ENCODE measurements around the gene ITCH. TPM values are rescaled to one million over a fixed set of nuclear protein-coding genes. Genes with fewer than 3 reads are reported as not detected.

The ITCH gene
- total and polyA plus RNA-seq, 9 of the 15 experiments (the other 6 are each of a cell fraction or from before 2014, with no cell fraction given), result 7.5 to 53.0 (median 22.9) TPM

DNA sequence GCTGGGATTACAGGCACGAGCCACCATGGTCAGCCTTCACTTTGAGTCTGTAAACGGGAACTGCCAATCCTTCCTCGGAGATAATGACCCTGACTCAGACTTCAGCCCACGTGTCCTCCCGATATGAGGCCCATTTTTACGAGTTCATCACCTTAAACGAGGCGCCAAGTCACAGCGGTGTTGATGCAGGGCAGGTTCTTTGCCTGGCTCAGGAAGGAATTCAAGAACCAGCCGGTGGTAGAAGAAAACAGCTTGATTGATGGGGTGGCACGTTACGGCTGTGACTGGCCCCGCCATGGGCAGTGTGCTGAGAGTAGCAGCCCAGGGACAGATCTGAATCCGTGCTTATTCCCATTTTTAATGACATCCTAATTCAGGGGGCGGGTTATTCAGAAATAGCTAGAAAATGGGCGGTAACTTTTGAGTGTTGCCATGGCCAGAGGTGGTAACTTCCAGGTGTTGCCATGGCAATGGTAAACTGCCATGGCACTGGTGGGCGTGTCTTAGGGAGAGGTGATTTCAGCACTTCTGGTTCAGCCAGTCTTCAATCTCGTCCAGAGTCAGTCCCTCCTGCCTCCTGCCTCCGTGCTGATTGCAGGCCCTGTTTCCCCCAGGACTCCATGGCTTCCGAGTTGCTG is 186.3 kb downstream of the ITCH start (continued):
- TF ChIP-seq, protein P1, sequence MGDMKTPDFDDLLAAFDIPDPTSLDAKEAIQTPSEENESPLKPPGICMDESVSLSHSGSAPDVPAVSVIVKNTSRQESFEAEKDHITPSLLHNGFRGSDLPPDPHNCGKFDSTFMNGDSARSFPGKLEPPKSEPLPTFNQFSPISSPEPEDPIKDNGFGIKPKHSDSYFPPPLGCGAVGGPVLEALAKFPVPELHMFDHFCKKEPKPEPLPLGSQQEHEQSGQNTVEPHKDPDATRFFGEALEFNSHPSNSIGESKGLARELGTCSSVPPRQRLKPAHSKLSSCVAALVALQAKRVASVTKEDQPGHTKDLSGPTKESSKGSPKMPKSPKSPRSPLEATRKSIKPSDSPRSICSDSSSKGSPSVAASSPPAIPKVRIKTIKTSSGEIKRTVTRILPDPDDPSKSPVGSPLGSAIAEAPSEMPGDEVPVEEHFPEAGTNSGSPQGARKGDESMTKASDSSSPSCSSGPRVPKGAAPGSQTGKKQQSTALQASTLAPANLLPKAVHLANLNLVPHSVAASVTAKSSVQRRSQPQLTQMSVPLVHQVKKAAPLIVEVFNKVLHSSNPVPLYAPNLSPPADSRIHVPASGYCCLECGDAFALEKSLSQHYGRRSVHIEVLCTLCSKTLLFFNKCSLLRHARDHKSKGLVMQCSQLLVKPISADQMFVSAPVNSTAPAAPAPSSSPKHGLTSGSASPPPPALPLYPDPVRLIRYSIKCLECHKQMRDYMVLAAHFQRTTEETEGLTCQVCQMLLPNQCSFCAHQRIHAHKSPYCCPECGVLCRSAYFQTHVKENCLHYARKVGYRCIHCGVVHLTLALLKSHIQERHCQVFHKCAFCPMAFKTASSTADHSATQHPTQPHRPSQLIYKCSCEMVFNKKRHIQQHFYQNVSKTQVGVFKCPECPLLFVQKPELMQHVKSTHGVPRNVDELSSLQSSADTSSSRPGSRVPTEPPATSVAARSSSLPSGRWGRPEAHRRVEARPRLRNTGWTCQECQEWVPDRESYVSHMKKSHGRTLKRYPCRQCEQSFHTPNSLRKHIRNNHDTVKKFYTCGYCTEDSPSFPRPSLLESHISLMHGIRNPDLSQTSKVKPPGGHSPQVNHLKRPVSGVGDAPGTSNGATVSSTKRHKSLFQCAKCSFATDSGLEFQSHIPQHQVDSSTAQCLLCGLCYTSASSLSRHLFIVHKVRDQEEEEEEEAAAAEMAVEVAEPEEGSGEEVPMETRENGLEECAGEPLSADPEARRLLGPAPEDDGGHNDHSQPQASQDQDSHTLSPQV (IDR thresholded peaks at IDR 0.05), result peak; percentile 58; the same call in 1 of the 2 replicates
- TF ChIP-seq SOX6 (IDR thresholded peaks at IDR 0.05), result 0 out of 2 replicates have a peak, but pooled peaks have one; percentile 24
- TF ChIP-seq MYNN (IDR thresholded peaks at IDR 0.05), result 0 out of 2 replicates have a peak, but pooled peaks have one; percentile 21
- TF ChIP-seq MYNN (CRISPR knock-in tag; IDR thresholded peaks at IDR 0.05), result no peak
- TF ChIP-seq, protein P2, sequence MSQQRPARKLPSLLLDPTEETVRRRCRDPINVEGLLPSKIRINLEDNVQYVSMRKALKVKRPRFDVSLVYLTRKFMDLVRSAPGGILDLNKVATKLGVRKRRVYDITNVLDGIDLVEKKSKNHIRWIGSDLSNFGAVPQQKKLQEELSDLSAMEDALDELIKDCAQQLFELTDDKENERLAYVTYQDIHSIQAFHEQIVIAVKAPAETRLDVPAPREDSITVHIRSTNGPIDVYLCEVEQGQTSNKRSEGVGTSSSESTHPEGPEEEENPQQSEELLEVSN (IDR thresholded peaks at IDR 0.05; ENCODE audit: borderline replicate concordance in 1 of 2, extremely low read depth in 1 of 2, insufficient read depth in 1 of 2, insufficient read length in 1 of 2, low read depth in 1 of 2, low read length in 1 of 2, poor library complexity in 1 of 2, severe bottlenecking in 1 of 2), result peak; percentile 60 to 74
- TF ChIP-seq SP1 (CRISPR knock-in tag; IDR thresholded peaks at IDR 0.05), result 0 out of 2 replicates have a peak, but pooled peaks have one; percentile 43
- peak; percentile 58 for TF ChIP-seq SMARCA4 (IDR thresholded peaks at IDR 0.05)
- TF ChIP-seq NFE2 (IDR thresholded peaks at IDR 0.05; ENCODE audit: low read depth), result peak; percentile 51; the same call in 1 of the 2 replicates
- no peak for TF ChIP-seq ZNF668 (CRISPR knock-in tag; IDR thresholded peaks at IDR 0.05)
- TF ChIP-seq L3MBTL2 (IDR thresholded peaks at IDR 0.05), result peak; percentile 98
- no peak for TF ChIP-seq SRSF1 (IDR thresholded peaks at IDR 0.05; ENCODE audit: low read depth, low read length)
- TF ChIP-seq MYBL2 (IDR thresholded peaks at IDR 0.05; ENCODE audit: low read depth), result no peak
- TF ChIP-seq MYBL2 (CRISPR knock-in tag; IDR thresholded peaks at IDR 0.05; ENCODE audit: borderline replicate concordance), result no peak
- TF ChIP-seq FOSL1 (tag; conservative IDR thresholded peaks at IDR 0.05), result peak; percentile 86
- peak; percentile 88 for TF ChIP-seq SPI1 (IDR thresholded peaks at IDR 0.05; ENCODE audit: borderline replicate concordance, low read depth, low read length)
- TF ChIP-seq, protein P3, sequence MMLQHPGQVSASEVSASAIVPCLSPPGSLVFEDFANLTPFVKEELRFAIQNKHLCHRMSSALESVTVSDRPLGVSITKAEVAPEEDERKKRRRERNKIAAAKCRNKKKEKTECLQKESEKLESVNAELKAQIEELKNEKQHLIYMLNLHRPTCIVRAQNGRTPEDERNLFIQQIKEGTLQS (IDR thresholded peaks at IDR 0.05), result peak; percentile 54
- TF ChIP-seq, protein P3 (CRISPR knock-in tag; conservative IDR thresholded peaks at IDR 0.05), result 0 out of 2 replicates have a peak, but pooled peaks have one; percentile 42
- no peak for TF ChIP-seq SETDB1 (IDR thresholded peaks at IDR 0.05; ENCODE audit: low read length)
- peak in 1 of 2 experiments; percentile 30; a peak in 1 of 4 replicates for TF ChIP-seq FOXK2 (conservative IDR thresholded peaks at IDR 0.05 in 1 of 2, IDR thresholded peaks at IDR 0.05 in 1 of 2; ENCODE audit: low read depth in 2 of 2)
- peak; percentile 17 for TF ChIP-seq MEIS2 (IDR thresholded peaks at IDR 0.05; ENCODE audit: partially characterized antibody)
- TF ChIP-seq JUND (IDR thresholded peaks at IDR 0.05; ENCODE audit: borderline replicate concordance, low read depth, low read length), result peak; percentile 74; the same call in 1 of the 2 replicates
- TF ChIP-seq JUND (tag; IDR thresholded peaks at IDR 0.05; ENCODE audit: borderline replicate concordance, low read depth, low read length), result peak; percentile 66; the same call in 1 of the 3 replicates
- TF ChIP-seq ZNF589 (CRISPR knock-in tag; IDR thresholded peaks at IDR 0.05; ENCODE audit: low read depth), result 0 out of 2 replicates have a peak, but pooled peaks have one; percentile 37
